HuH-7 (cell line): ENCODE data around the gene SMIM38.

Source experiments
- DNase-seq: peaks from one replicate; pipeline ENCODE4 v3.0.0; 2011; ENCODE audit warnings: low spot score

Gene SMIM38

GRCh38 chr11:69203381-69203780 is 47.6 kb downstream of the SMIM38 start:
- DNase-seq: no peak

GRCh38 chr11:69203901-69204245 is 48.1 kb downstream of the SMIM38 start:
- no peak for DNase-seq

- no peak for DNase-seq
These were observed 48.7 kb downstream of the SMIM38 start for GRCh38 chr11:69204246-69204940.

GRCh38 chr11:69204941-69205742 is 49.4 kb downstream of the SMIM38 start:
- no peak for DNase-seq
